ENCODE results near the gene RPLP2. TPM values are rescaled to one million over a fixed set of nuclear protein-coding genes. Genes with fewer than 3 reads are reported as not detected.

RPLP2 gene
- total and polyA plus RNA-seq, 2 of the 4 experiments (the other 2 are of a cell fraction) = 59.9 to 1,897 TPM

DNA sequence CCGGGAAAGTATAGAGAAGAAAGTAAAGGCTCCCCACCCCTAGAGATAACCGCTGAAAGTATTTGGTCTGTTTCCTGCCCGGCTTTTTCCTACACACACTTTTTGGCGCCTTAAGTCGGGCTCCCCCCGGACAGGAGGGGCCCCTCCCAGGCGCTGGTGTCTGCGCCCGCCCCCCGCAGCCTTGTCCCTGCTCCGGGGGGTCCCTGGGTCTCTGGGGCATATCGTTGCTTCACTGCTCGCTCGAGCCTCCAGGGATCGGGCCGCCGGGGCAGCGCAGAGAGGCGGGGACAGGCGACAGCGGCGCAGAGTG is 17.0 kb downstream of the RPLP2 start:
- ATAC-seq (ENCODE audit: low read depth) = no peak
- Histone ChIP-seq H4K8ac (ENCODE audit: low read depth in 2 of 2, low read length in 2 of 2) (no peak overlapping the region), H2AFZ (replicated peaks; ENCODE audit: low read length, poor library complexity) (peak overlapping the region; percentile 81), H4K91ac (ENCODE audit: insufficient read depth, low read depth, low read length) (no peak overlapping the region), H3K56ac (ENCODE audit: extremely low read depth, insufficient read depth, low read length) (no peak overlapping the region), H3K9ac (ENCODE audit: low read depth, low read length) (no peak overlapping the region), H3K23ac (ENCODE audit: low read depth, low read length) (no peak overlapping the region), H3K18ac (ENCODE audit: low read depth, low read length) (no peak overlapping the region), H2BK120ac (ENCODE audit: low read depth, low read length) (no peak overlapping the region), H4K5ac (ENCODE audit: low read depth, low read length) (no peak overlapping the region), H3K9me3 (ENCODE audit: control insufficient read depth, insufficient read depth, low read length) (no peaks in the 10 kb centered on the region), H3K27ac (ENCODE audit: insufficient read depth, low read length) (no peak overlapping the region), H2AK9ac (replicated peaks; ENCODE audit: low read depth, low read length, poor library complexity) (peak overlapping the region; percentile 50), H2BK20ac (ENCODE audit: low read depth, low read length) (no peak overlapping the region), H3K9me1 (ENCODE audit: insufficient read depth, low read length) (peaks cover 2% of the 10 kb centered on the region; the same call in 1 of the 2 replicates), H3K27me3 (ENCODE audit: control insufficient read depth, insufficient read depth, low read length) (peaks cover 6% of the 10 kb centered on the region; the same call in 1 of the 2 replicates), H3K4me3 (ENCODE audit: insufficient read depth, low read depth, low read length) (no peak overlapping the region), H3K4ac (ENCODE audit: low read depth, low read length) (no peak overlapping the region), H3K4me1 (ENCODE audit: control insufficient read depth, insufficient read depth, low read length) (peaks cover 20% of the 10 kb centered on the region), H3K36me3 (ENCODE audit: control insufficient read depth, insufficient read depth, low read length) (peaks cover 28% of the 10 kb centered on the region), H3K14ac (replicated peaks; ENCODE audit: low read depth, low read length) (no peak overlapping the region), H2AK5ac (ENCODE audit: low read depth, low read length) (no peak overlapping the region), H3K79me1 (ENCODE audit: low read depth in 1 of 2, low read length in 2 of 2) (peaks cover 6 to 11% of the 10 kb centered on the region in 2 experiments), H2BK15ac (ENCODE audit: low read depth, low read length) (no peak overlapping the region), H4K20me1 (ENCODE audit: insufficient read depth, low read length) (peaks cover 29% of the 10 kb centered on the region), H2BK5ac (ENCODE audit: low read depth, low read length, poor library complexity, severe bottlenecking) (no peak overlapping the region), H3K4me2 (ENCODE audit: low read depth, low read length) (0 out of 2 replicates have a peak overlapping the region, but pooled peaks have one; percentile 17)
- no TSS peak for BruUV-seq (replicated peaks)
- in situ Hi-C loops (cut with MboI; ENCODE audit: low sequenced_read_pairs) (no loop called here), dilution Hi-C loops (cut with HindIII; ENCODE audit: low sequenced_read_pairs, unreplicated experiment) (no loop called here), intact Hi-C loops (cut with micrococcal nuclease) (no loop called here)
- DNase-seq = no peak
- no peak for TF ChIP-seq MAFK (IDR thresholded peaks at IDR 0.05; ENCODE audit: low read depth, low read length)
- no peak for TF ChIP-seq POLR2A (IDR thresholded peaks at IDR 0.05; ENCODE audit: low read depth, low read length)
- no peak for TF ChIP-seq RFX5 (IDR thresholded peaks at IDR 0.05; ENCODE audit: low read depth, low read length)
- no peak for TF ChIP-seq RAD21 (IDR thresholded peaks at IDR 0.05; ENCODE audit: low read length)
- TF ChIP-seq ELK1 (IDR thresholded peaks at IDR 0.05; ENCODE audit: borderline replicate concordance, low read depth, low read length) = no peak
- no peak for TF ChIP-seq SMC3 (IDR thresholded peaks at IDR 0.05; ENCODE audit: low read depth, low read length)
- no peak for TF ChIP-seq BHLHE40 (IDR thresholded peaks at IDR 0.05; ENCODE audit: low read depth, low read length)
- TF ChIP-seq CHD1 (IDR thresholded peaks at IDR 0.05; ENCODE audit: low read depth, low read length) = no peak
- TF ChIP-seq RCOR1 (IDR thresholded peaks at IDR 0.05; ENCODE audit: insufficient replicate concordance, low read length) = no peak
- ChIA-PET CTCF (no interaction called here), POLR2A (ENCODE audit: unreplicated experiment) (no interaction called here)
- WGBS, 2 experiments (ENCODE audit: extremely low coverage in 2 of 2, insufficient read length in 1 of 2) = 9% methylated on average over 12 of the region's 22 CpGs; no CpG with 5 or more reads in 1 of the 2 experiments
